Fibroblast of the aortic adventitia (primary cell): Measurements from ENCODE around the gene SLC10A2. TPM values are rescaled to one million over a fixed set of nuclear protein-coding genes. Genes with fewer than 3 reads are reported as not detected.

Experiments used
- DNase-seq: peaks from one replicate; pipeline ENCODE4 v3.0.0-alpha.2; 2010; ENCODE audit warnings: low read depth
- H3K4me3 ChIP-seq: 2 replicates; pipeline ENCODE4 v1.5.1; 2011; ENCODE audit warnings: low read depth, mild to moderate bottlenecking, control low read depth, low read length, moderate library complexity
- total RNA-seq: library from RNA; depleted of rRNA; stranded (reverse); fragments of >200 nt; gene quantifications from 2 replicates; pipeline ENCODE4 v1.2.3, GENCODE V29; 2012; ENCODE audit warnings: low replicate concordance
- TF ChIP-seq, protein P1 (sequence below): IDR thresholded peaks from 2 replicates; pipeline ENCODE4 v1.5.1; 2011; ENCODE audit warnings: mild to moderate bottlenecking, low read length, control low read depth, inconsistent platforms; ENCODE audit not compliant: insufficient read depth

The SLC10A2 gene
- total RNA-seq, 1 donor, result not detected

DNA sequence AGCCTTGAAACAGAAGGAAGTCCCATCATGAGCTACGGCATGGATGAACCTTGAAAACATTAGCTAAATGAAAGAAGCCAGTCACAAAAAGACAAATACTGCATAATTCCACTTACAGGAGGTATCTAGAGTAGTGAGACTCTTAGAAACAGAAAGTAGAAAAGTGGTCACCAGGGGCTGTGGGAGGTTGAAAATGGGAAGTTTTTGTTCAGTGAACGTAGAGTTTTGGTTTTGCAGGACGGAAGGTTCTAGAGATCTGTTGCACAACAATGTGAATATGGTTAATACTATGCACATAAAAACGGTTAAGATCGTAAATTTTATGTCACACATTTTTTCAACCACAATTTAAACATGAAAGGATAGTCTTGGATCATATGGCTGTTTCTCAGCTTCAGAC, 11.9 kb upstream of the SLC10A2 start:
- no peak overlapping the region for H3K4me3 ChIP-seq
- no peak for DNase-seq
- TF ChIP-seq, protein P1, sequence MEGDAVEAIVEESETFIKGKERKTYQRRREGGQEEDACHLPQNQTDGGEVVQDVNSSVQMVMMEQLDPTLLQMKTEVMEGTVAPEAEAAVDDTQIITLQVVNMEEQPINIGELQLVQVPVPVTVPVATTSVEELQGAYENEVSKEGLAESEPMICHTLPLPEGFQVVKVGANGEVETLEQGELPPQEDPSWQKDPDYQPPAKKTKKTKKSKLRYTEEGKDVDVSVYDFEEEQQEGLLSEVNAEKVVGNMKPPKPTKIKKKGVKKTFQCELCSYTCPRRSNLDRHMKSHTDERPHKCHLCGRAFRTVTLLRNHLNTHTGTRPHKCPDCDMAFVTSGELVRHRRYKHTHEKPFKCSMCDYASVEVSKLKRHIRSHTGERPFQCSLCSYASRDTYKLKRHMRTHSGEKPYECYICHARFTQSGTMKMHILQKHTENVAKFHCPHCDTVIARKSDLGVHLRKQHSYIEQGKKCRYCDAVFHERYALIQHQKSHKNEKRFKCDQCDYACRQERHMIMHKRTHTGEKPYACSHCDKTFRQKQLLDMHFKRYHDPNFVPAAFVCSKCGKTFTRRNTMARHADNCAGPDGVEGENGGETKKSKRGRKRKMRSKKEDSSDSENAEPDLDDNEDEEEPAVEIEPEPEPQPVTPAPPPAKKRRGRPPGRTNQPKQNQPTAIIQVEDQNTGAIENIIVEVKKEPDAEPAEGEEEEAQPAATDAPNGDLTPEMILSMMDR, result no peak

DNA sequence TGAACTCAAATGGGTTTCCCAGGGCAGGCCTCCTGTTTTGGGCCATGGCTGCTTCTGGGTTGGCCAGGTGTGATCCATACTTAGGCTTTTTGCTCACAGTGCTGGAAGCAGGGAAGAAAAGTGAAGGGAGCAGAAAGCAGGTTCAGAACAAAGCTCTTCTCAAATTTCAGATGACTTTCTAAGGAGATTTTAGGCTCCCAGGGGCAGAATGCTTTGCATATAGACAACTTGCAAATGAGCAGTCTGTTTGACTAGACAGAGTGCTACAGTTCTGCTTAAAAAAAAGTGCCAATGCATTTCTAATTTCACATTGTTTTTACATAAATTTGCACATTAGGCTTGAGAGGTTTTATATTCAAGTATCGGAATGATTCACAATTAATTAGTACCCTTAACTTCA, 2.6 kb upstream of the SLC10A2 start:
- no peak for DNase-seq
- H3K4me3 ChIP-seq, result no peak overlapping the region
- TF ChIP-seq, protein P1, result no peak

DNA sequence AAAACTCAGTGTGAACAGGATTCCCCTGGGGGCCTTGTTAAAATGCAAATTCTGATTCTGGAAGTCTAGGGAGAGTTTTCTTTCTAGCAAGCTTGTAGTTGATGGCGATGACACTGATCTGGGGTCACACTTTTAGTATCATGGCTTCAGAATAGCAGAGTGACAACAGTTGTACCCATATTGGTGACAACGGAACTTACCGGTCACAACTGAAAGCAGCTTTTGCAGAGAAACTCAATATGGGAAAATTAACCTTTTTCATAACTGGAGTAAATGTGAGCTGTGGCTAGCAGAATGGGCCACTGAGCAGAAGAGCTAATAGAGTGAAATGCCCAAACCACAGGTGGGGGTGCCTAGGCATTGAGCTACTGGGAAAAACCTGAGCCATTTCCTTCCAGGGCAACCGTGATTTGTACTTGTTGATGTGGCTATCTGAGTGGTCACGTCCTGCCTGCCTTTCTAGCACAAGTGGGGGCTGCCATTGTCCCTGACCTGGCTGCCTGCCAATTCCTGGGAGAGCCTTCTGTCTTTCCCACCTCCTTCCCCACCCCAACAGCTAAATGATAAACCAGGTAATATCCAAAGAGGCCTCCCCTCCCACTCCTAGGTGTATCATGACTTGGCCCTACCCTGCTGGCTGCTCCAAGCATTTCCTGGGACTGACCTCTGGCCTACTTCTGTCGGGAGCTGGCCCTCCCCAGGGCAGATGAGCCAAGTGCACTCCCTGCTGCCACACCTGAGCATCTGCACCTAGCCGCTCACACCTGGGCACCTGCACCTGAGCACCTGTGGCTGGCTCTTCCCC, 1.7 kb upstream of the SLC10A2 start:
- no peak overlapping the region for H3K4me3 ChIP-seq
- no peak for DNase-seq
- TF ChIP-seq, protein P1, result no peak

DNA sequence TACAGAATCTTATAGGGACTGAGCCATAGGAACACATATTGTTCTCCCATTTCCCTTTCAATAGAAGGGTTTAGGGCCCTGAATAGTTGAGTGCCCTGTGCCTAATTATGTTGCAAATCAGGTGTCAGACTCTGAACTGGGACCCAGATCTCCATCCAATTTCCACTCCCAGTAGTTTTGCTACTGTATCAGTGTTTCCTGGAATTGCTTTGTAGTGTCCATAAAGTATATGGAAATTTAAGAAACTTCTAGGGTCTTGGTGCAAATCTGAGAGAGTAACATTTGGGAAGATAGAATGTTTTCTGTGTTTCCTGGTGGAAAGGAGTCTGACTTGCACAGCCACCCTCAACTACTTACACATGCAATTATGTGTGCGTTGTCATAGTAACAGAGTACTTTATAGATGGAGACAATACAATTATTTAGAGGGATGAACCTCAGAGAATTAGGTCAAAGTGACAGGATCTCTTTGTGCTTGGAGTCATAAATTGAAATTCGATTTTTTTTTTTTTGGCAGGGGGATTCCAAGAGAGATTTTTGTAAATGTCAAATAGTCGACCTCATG, 646 bp upstream of the SLC10A2 start:
- TF ChIP-seq, protein P1, result no peak
- no peak for DNase-seq
- no peak overlapping the region for H3K4me3 ChIP-seq

DNA sequence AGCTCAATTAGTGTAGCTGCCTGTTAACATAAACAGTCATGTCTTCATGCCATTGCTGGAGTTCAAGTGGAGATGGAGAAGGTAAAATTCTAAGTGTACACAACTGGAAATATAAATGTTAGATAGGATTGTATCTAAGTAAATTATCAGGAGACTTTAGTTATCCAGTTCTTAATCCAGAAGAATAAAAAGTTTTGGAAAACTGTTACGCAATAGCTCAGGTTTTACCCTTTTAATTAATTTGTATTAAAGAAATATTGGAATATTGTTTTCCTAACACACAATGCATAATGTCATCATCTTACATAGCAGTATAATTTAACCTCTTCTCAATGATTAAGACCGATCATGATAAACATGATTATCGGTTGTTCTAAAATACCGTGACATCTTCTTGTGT, 2.8 kb downstream of the SLC10A2 start:
- no peak overlapping the region for H3K4me3 ChIP-seq
- no peak for DNase-seq
- TF ChIP-seq, protein P1, result no peak

DNA sequence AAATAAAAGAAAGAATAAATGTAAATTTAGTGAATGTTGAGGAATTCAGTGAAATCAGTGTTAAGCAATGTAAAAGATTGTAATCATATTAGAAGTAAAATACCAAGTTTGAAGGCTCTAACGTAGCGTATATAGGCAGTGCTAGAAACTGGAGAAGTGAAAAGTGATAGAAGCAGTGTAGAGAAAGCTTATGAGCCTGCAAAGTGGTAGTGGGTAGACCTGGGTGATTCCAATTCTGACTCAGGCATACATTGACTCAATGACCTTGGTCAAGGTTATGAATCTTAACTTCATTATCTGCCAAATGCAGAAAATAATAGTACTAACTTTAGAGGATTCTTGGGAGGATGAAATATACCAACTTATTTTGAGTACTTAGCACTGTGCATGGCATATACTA, 4.1 kb downstream of the SLC10A2 start:
- no peak for DNase-seq
- no peak overlapping the region for H3K4me3 ChIP-seq
- TF ChIP-seq, protein P1, result no peak
